Lower leg skin (tissue), 3 donors: ENCODE data around the gene PIP5K1C.

Experiments used
- POLR2A ChIP-seq, 2 donors: fragments of 450-650 bp; IDR thresholded peaks; one replicate each; pipeline ENCODE4 v1.6.1; 2016 to 2017; ENCODE audit warnings: antibody characterized with exemption in 2 of 2, mild to moderate bottlenecking in 1 of 2, moderate library complexity in 1 of 2
- TF ChIP-seq, protein P1 (sequence below), 3 donors: fragments of 450-650 bp; IDR thresholded peaks; one replicate each; pipeline ENCODE4 v1.5.1; 2016; ENCODE audit warnings: antibody characterized with exemption in 3 of 3, mild to moderate bottlenecking in 3 of 3, moderate library complexity in 2 of 3

DNA sequence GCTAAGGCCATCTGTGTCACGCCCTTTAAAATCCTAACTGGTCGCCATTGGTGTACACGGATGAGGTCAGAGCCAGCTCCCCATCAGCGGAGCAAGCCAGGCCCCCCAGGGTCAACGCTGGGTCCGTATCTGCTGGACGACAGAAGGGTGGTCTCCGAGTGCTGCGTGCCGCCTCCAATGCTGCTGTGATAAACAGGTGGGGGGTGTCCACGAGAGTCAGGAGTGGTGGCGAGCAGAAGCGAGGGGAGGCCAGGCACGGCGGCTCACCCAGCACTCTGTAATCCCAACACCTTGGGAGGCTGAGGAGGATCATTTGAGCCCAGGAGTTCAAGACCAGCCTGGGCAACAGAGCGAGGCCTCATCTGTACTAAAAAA is 42.9 kb downstream of the PIP5K1C start:
- TF ChIP-seq, protein P1, sequence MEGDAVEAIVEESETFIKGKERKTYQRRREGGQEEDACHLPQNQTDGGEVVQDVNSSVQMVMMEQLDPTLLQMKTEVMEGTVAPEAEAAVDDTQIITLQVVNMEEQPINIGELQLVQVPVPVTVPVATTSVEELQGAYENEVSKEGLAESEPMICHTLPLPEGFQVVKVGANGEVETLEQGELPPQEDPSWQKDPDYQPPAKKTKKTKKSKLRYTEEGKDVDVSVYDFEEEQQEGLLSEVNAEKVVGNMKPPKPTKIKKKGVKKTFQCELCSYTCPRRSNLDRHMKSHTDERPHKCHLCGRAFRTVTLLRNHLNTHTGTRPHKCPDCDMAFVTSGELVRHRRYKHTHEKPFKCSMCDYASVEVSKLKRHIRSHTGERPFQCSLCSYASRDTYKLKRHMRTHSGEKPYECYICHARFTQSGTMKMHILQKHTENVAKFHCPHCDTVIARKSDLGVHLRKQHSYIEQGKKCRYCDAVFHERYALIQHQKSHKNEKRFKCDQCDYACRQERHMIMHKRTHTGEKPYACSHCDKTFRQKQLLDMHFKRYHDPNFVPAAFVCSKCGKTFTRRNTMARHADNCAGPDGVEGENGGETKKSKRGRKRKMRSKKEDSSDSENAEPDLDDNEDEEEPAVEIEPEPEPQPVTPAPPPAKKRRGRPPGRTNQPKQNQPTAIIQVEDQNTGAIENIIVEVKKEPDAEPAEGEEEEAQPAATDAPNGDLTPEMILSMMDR (IDR thresholded peaks at IDR 0.05), result no peak
- no peak for TF ChIP-seq POLR2A (IDR thresholded peaks at IDR 0.05)
